Activated CD4-positive, alpha-beta T cell treated with anti-CD3 and anti-CD28 coated beads for 36 hours (primary cell): ENCODE data around the gene PRR5L. TPM values are rescaled to one million over a fixed set of nuclear protein-coding genes. Genes with fewer than 3 reads are reported as not detected.

Experiments
- ATAC-seq: fragments of 200-7000 bp; cut with Tn5 transposase; one replicate; pipeline ENCODE4 v1.10.0; 2021; ENCODE audit warnings: mild to moderate bottlenecking, moderate library complexity
- CTCF ChIA-PET: fragments of 350-600 bp; sonication (Branson Sonifier 250); formaldehyde crosslinking; loops from one replicate; lab custom pipeline; 2021; ENCODE audit warnings: antibody characterized with exemption; lab: Charles Lee
- POLR2A ChIA-PET: fragments of 350-600 bp; sonication (Branson Sonifier 250); formaldehyde crosslinking; loops from one replicate; lab custom pipeline; 2021; ENCODE audit warnings: antibody characterized with exemption, inconsistent platforms; lab: Charles Lee
- DNase-seq: peaks from one replicate; pipeline ENCODE4 v3.0.0-alpha.2; 2020
- H3K27ac Mint-ChIP-seq: one replicate; pipeline ENCODE4 v1.8.0; 2021; ENCODE audit warnings: mixed read lengths
- H3K27me3 Mint-ChIP-seq: one replicate; pipeline ENCODE4 v1.8.0; 2021; ENCODE audit warnings: mixed read lengths
- H3K36me3 Mint-ChIP-seq: one replicate; pipeline ENCODE4 v1.8.0; 2021; ENCODE audit warnings: low read depth, mixed read lengths
- H3K4me1 Mint-ChIP-seq: one replicate; pipeline ENCODE4 v1.8.0; 2021; ENCODE audit warnings: mixed read lengths
- H3K4me3 Mint-ChIP-seq: one replicate; pipeline ENCODE4 v1.8.0; 2021; ENCODE audit warnings: mild to moderate bottlenecking, moderate library complexity, mixed read lengths
- H3K9me3 Mint-ChIP-seq: one replicate; pipeline ENCODE4 v1.8.0; 2021; ENCODE audit warnings: low read depth, mixed read lengths
- intact Hi-C, 2 experiments: fragments of 100-400 bp; cut with DNase I in 1 of 2; cut with micrococcal nuclease in 1 of 2; formaldehyde crosslinking; loops; one replicate each; pipeline versions ENCODE4 v1.14.2 to v1.15.1; 2022 to 2024; cut with DNase I, micrococcal nuclease
- total RNA-seq, 2 experiments: library from RNA; stranded (reverse); gene quantifications; one replicate each; pipeline ENCODE4 v1.2.3, GENCODE V29; 2021

The PRR5L gene
- total RNA-seq, 2 experiments from 2014 or later, result 23.2 to 28.6 TPM

GRCh38 chr11:36436064-36436463 is 140.0 kb downstream of the PRR5L start:
- CTCF ChIA-PET, result interaction anchor here (0.6 to 0.7 kb wide), 2 partner anchors 198 to 310 kb away, joined by 3 to 4 read pairs; no protein-coding TSS in a partner anchor
- Mint-ChIP-seq H3K4me1 (peaks cover 18% of the 10 kb centered on the region), H3K36me3 (peaks cover 35% of the 10 kb centered on the region), H3K27me3 (no peaks in the 10 kb centered on the region), H3K4me3 (no peak overlapping the region), H3K27ac (no peak overlapping the region), H3K9me3 (no peaks in the 10 kb centered on the region)
- POLR2A ChIA-PET, result no interaction called here
- ATAC-seq (no peak), DNase-seq (no peak)
- intact Hi-C loops, result no loop called here

- no peak for ATAC-seq
- no peak for DNase-seq
- CTCF ChIA-PET, result interaction anchor here (0.7 to 1.7 kb wide), 3 partner anchors 14 to 197 kb away, joined by 4 to 5 read pairs (median 5); no protein-coding TSS in a partner anchor
- Mint-ChIP-seq H3K36me3 (peaks cover 35% of the 10 kb centered on the region), H3K9me3 (no peaks in the 10 kb centered on the region), H3K27me3 (no peaks in the 10 kb centered on the region), H3K4me3 (no peak overlapping the region), H3K27ac (no peak overlapping the region), H3K4me1 (peaks cover 18% of the 10 kb centered on the region)
- POLR2A ChIA-PET, result no interaction called here
- intact Hi-C loops, result no loop called here
These were observed 140.5 kb downstream of the PRR5L start for GRCh38 chr11:36436589-36436988.

- no peak overlapping the region for H3K4me3 Mint-ChIP-seq
- H3K27ac Mint-ChIP-seq, result no peak overlapping the region
- H3K27me3 Mint-ChIP-seq, result no peaks in the 10 kb centered on the region
- DNase-seq, result no peak
- H3K36me3 Mint-ChIP-seq, result peaks cover 33% of the 10 kb centered on the region
- ChIA-PET POLR2A (no interaction called here), CTCF (interaction anchor here (0.8 to 1.7 kb wide), 3 partner anchors 15 to 127 kb away, joined by 3 to 5 read pairs (median 5); no protein-coding TSS in a partner anchor)
- ATAC-seq, result no peak
- H3K4me1 Mint-ChIP-seq, result peaks cover 18% of the 10 kb centered on the region
- intact Hi-C loops, result no loop called here
- H3K9me3 Mint-ChIP-seq, result no peaks in the 10 kb centered on the region
These were observed 141.3 kb downstream of the PRR5L start for GRCh38 chr11:36437413-36437812.

GRCh38 chr11:36438126-36438525 is 142.0 kb downstream of the PRR5L start:
- POLR2A ChIA-PET, result no interaction called here
- no peaks in the 10 kb centered on the region for H3K27me3 Mint-ChIP-seq
- CTCF ChIA-PET, result interaction anchor here (1.7 kb wide), 1 partner anchor 16 kb away, joined by 5 read pairs; no protein-coding TSS in a partner anchor
- intact Hi-C loops, result no loop called here
- no peak for DNase-seq
- ATAC-seq, result no peak
- peaks cover 35% of the 10 kb centered on the region for H3K36me3 Mint-ChIP-seq
- H3K4me3 Mint-ChIP-seq, result no peak overlapping the region
- peaks cover 22% of the 10 kb centered on the region for H3K4me1 Mint-ChIP-seq
- H3K27ac Mint-ChIP-seq, result no peak overlapping the region
- H3K9me3 Mint-ChIP-seq, result no peaks in the 10 kb centered on the region

- intact Hi-C loops, result loop anchor here (1.0 to 5.0 kb wide), 3 partner anchors 20 to 64 kb away; no protein-coding TSS in a partner anchor
- ChIA-PET CTCF (interaction anchor here (1.1 kb wide), 1 partner anchor 37 kb away, joined by 3 read pairs; no protein-coding TSS in a partner anchor), POLR2A (no interaction called here)
- Mint-ChIP-seq H3K4me1 (peaks cover 15% of the 10 kb centered on the region), H3K9me3 (no peaks in the 10 kb centered on the region), H3K27me3 (no peaks in the 10 kb centered on the region), H3K4me3 (no peak overlapping the region), H3K36me3 (peaks cover 34% of the 10 kb centered on the region), H3K27ac (no peak overlapping the region)
- ATAC-seq, result peak; percentile 96
- peak; percentile 47 for DNase-seq
These were observed 145.6 kb downstream of the PRR5L start for GRCh38 chr11:36441610-36442208.

- peaks cover 15% of the 10 kb centered on the region for H3K4me1 Mint-ChIP-seq
- peaks cover 34% of the 10 kb centered on the region for H3K36me3 Mint-ChIP-seq
- no peaks in the 10 kb centered on the region for H3K9me3 Mint-ChIP-seq
- no peak overlapping the region for H3K27ac Mint-ChIP-seq
- no peaks in the 10 kb centered on the region for H3K27me3 Mint-ChIP-seq
- no peak overlapping the region for H3K4me3 Mint-ChIP-seq
- ATAC-seq, result no peak
- ChIA-PET CTCF (no interaction called here), POLR2A (no interaction called here)
- intact Hi-C loops, result loop anchor here (2.0 to 5.0 kb wide), 3 partner anchors 21 to 66 kb away; no protein-coding TSS in a partner anchor
- DNase-seq, result no peak
These were observed 147.6 kb downstream of the PRR5L start for GRCh38 chr11:36443661-36444060.

- intact Hi-C loops, result no loop called here
- Mint-ChIP-seq H3K27ac (no peak overlapping the region), H3K36me3 (peaks cover 29% of the 10 kb centered on the region), H3K4me1 (peaks cover 32% of the 10 kb centered on the region), H3K9me3 (no peaks in the 10 kb centered on the region), H3K4me3 (no peak overlapping the region), H3K27me3 (no peaks in the 10 kb centered on the region)
- CTCF ChIA-PET, result no interaction called here
- POLR2A ChIA-PET, result no interaction called here
- ATAC-seq (no peak), DNase-seq (no peak)
These were observed 150.0 kb downstream of the PRR5L start for GRCh38 chr11:36446135-36446534.

- Mint-ChIP-seq H3K4me3 (no peak overlapping the region), H3K36me3 (peaks cover 27% of the 10 kb centered on the region)
- CTCF ChIA-PET, result interaction anchor here (0.7 kb wide), 1 partner anchor 1692 kb away, joined by 3 read pairs; no protein-coding TSS in a partner anchor
These were observed 151.4 kb downstream of the PRR5L start for GRCh38 chr11:36447514-36447913.

GRCh38 chr11:36447947-36448346 is 151.9 kb downstream of the PRR5L start:
- CTCF ChIA-PET, result interaction anchor here (0.7 kb wide), 1 partner anchor 1692 kb away, joined by 3 read pairs; no protein-coding TSS in a partner anchor
- ATAC-seq, result no peak
- DNase-seq, result no peak
- Mint-ChIP-seq H3K27me3 (no peaks in the 10 kb centered on the region), H3K4me1 (peaks cover 38% of the 10 kb centered on the region), H3K9me3 (no peaks in the 10 kb centered on the region), H3K27ac (no peak overlapping the region), H3K36me3 (peaks cover 25% of the 10 kb centered on the region), H3K4me3 (no peak overlapping the region)
- POLR2A ChIA-PET, result no interaction called here
- intact Hi-C loops, result no loop called here

More at GRCh38 chr11:36447514-36447913, 151.4 kb downstream of the PRR5L start:
- Mint-ChIP-seq H3K27ac (no peak overlapping the region), H3K27me3 (no peaks in the 10 kb centered on the region), H3K9me3 (no peaks in the 10 kb centered on the region), H3K4me1 (peaks cover 37% of the 10 kb centered on the region)
- POLR2A ChIA-PET, result no interaction called here
- ATAC-seq (no peak), DNase-seq (no peak)
- intact Hi-C loops, result no loop called here

- intact Hi-C loops, result no loop called here
- ChIA-PET CTCF (interaction anchor here (0.7 to 2.0 kb wide), 6 partner anchors 17 to 512 kb away, joined by 3 to 8 read pairs (median 4); no protein-coding TSS in a partner anchor), POLR2A (no interaction called here)
- Mint-ChIP-seq H3K36me3 (peaks cover 27% of the 10 kb centered on the region), H3K27ac (peak overlapping the region; percentile 53), H3K27me3 (no peaks in the 10 kb centered on the region), H3K4me1 (peaks cover 47% of the 10 kb centered on the region), H3K4me3 (peak overlapping the region; percentile 11), H3K9me3 (no peaks in the 10 kb centered on the region)
- DNase-seq (no peak), ATAC-seq (no peak)
These were observed 153.5 kb downstream of the PRR5L start for GRCh38 chr11:36449561-36450096.

GRCh38 chr11:36450110-36450572 is 154.1 kb downstream of the PRR5L start:
- Mint-ChIP-seq H3K4me1 (peaks cover 47% of the 10 kb centered on the region), H3K36me3 (peaks cover 27% of the 10 kb centered on the region), H3K4me3 (peak overlapping the region; percentile 11), H3K27ac (peak overlapping the region; percentile 53), H3K9me3 (no peaks in the 10 kb centered on the region), H3K27me3 (no peaks in the 10 kb centered on the region)
- intact Hi-C loops, result no loop called here
- DNase-seq (no peak), ATAC-seq (peak; percentile 57)
- ChIA-PET POLR2A (interaction anchor here (0.7 kb wide), 1 partner anchor 13 kb away, joined by 3 read pairs; no protein-coding TSS in a partner anchor), CTCF (interaction anchor here (0.7 to 2.0 kb wide), 6 partner anchors 17 to 512 kb away, joined by 3 to 8 read pairs (median 4); no protein-coding TSS in a partner anchor)
